ENCODE measurements around the gene ABCF3. TPM values are rescaled to one million over a fixed set of nuclear protein-coding genes. Genes with fewer than 3 reads are reported as not detected.

ABCF3 gene
- total RNA-seq, 1 experiment from 2014 or later = 63.5 TPM

- in situ Hi-C loops (cut with HindIII; ENCODE audit: low sequenced_read_pairs) = no loop called here
- no peak for DNase-seq (ENCODE audit: low spot score)
Observed at GRCh38 chr3:184240384-184241140, 54.6 kb downstream of the ABCF3 start.

- in situ Hi-C loops (cut with HindIII; ENCODE audit: low sequenced_read_pairs) = no loop called here
- DNase-seq (ENCODE audit: low spot score) = no peak
Observed at GRCh38 chr3:184241141-184241446, 55.1 kb downstream of the ABCF3 start.

DNA sequence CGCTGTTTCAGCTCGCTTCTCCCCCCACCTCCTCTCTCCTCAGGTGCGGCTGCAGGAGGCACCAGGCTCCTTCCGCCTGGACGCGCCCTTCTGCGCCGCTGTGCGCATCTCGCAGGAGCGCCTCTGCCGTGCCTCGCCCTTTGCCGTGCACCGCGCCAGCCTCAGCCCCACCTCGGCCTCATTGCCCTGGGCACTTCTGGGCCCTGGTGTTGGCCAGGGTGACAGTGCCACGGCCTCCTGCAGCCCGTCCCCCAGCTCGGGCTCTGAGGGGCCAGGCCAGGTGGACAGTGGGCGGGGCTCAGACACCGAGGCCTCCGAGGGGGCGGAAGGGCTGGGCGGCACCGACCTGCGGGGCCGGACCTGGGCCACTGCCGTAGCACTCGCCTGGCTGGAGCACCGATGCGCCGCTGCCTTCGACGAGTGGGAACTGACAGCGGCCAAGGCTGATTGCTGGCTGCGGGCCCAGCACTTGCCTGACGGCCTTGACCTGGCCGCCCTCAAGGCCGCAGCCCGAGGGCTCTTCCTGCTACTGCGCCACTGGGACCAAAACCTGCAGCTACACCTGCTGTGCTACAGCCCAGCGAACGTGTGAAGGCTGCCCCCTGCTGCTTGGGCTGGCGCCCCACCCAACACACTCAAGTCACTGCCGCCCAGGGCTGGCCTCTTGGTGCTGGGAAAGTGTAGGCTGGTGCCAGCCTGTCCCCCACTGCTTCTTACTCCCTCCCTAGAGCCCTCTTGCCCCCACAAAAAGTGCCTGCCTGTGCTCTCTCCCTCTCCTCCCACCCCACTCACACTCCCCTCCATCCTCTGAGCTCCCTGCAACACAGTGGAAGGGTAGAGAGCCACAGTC is 55.7 kb downstream of the ABCF3 start:
- in situ Hi-C loops (cut with HindIII; ENCODE audit: low sequenced_read_pairs) = no loop called here
- no peak for DNase-seq (ENCODE audit: low spot score)

DNA sequence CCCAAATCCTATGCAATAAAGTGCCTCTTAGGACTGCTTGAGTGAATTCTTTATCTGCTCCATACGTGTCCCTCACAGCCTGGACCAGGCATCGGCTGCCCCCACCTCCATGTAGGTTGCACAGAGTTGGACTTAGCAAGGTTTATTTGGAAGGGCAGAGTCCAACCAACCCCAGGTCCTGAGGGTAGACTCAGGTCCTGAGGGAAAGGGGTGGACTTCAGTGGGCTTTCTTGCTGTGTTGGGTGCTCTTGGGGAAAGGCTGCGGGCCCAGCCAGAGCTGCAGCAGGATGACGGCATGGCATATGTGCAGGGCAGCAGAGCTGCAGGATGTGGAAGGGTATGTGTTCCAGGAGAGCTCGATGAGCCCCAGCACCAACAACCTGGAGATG is 56.3 kb downstream of the ABCF3 start:
- in situ Hi-C loops (cut with HindIII; ENCODE audit: low sequenced_read_pairs) = no loop called here
- no peak for DNase-seq (ENCODE audit: low spot score)

Other genes starting within 250 kb of the ABCF3 start
- 7.4 and 8.6 TPM in 2 replicates for gene ABCC5, start 168.3 kb upstream of the ABCF3 start, total RNA-seq (2014; rRNA removed; shearing (Covaris generic))
- gene HTR3D, start 154.5 kb upstream of the ABCF3 start, total RNA-seq (2014; rRNA removed; shearing (Covaris generic)) = not detected in 2 replicates
- not detected in 2 replicates for gene HTR3C, start 133.2 kb upstream of the ABCF3 start, total RNA-seq (2014; rRNA removed; shearing (Covaris generic))
- gene HTR3E, start 89.1 kb upstream of the ABCF3 start, total RNA-seq (2014; rRNA removed; shearing (Covaris generic)) = not detected in 2 replicates
- 64.3 and 64.9 TPM in 2 replicates for gene EIF2B5, start 50.8 kb upstream of the ABCF3 start, total RNA-seq (2014; rRNA removed; shearing (Covaris generic))
- gene DVL3, start 30.8 kb upstream of the ABCF3 start, total RNA-seq (2014; rRNA removed; shearing (Covaris generic)) = 41.6 and 47.0 TPM in 2 replicates
- gene AP2M1, start 11.3 kb upstream of the ABCF3 start, total RNA-seq (2014; rRNA removed; shearing (Covaris generic)) = 330 and 352 TPM in 2 replicates
- 0.20 and 0.43 TPM in 2 replicates for gene VWA5B2, start 43.4 kb downstream of the ABCF3 start, total RNA-seq (2014; rRNA removed; shearing (Covaris generic))
- gene ALG3, start 62.8 kb downstream of the ABCF3 start, total RNA-seq (2014; rRNA removed; shearing (Covaris generic)) = 24.8 and 32.4 TPM in 2 replicates
- gene EEF1AKMT4, start 63.5 kb downstream of the ABCF3 start, total RNA-seq (2014; rRNA removed; shearing (Covaris generic)) = 18.8 and 23.3 TPM in 2 replicates
- gene CAMK2N2, start 75.4 kb downstream of the ABCF3 start, total RNA-seq (2014; rRNA removed; shearing (Covaris generic)) = 0.25 and 0.37 TPM in 2 replicates
- gene ECE2, start 89.8 kb downstream of the ABCF3 start, total RNA-seq (2014; rRNA removed; shearing (Covaris generic)) = not detected in 2 replicates
- gene PSMD2, start 113.0 kb downstream of the ABCF3 start, total RNA-seq (2014; rRNA removed; shearing (Covaris generic)) = 629 and 907 TPM in 2 replicates
- gene EIF4G1, start 128.4 kb downstream of the ABCF3 start, total RNA-seq (2014; rRNA removed; shearing (Covaris generic)) = 295 and 341 TPM in 2 replicates
- gene FAM131A, start 151.4 kb downstream of the ABCF3 start, total RNA-seq (2014; rRNA removed; shearing (Covaris generic)) = 20.7 and 31.2 TPM in 2 replicates
- 6.7 and 10.7 TPM in 2 replicates for gene CLCN2, start 175.4 kb downstream of the ABCF3 start, total RNA-seq (2014; rRNA removed; shearing (Covaris generic))
- gene POLR2H, start 175.5 kb downstream of the ABCF3 start, total RNA-seq (2014; rRNA removed; shearing (Covaris generic)) = 136 and 144 TPM in 2 replicates
- 0.12 and 0.20 TPM in 2 replicates for gene THPO, start 192.0 kb downstream of the ABCF3 start, total RNA-seq (2014; rRNA removed; shearing (Covaris generic))
- 1.4 and 1.8 TPM in 2 replicates for gene CHRD, start 193.9 kb downstream of the ABCF3 start, total RNA-seq (2014; rRNA removed; shearing (Covaris generic))

Measured in G401 (cell line).